CD1c-positive myeloid dendritic cell (primary cell): ENCODE measurements around the gene DOCK1.

ENCODE experiments used
- DNase-seq: peaks from one replicate; pipeline ENCODE4 v3.0.0-alpha.2; 2016; ENCODE audit errors: extremely low spot score

The DOCK1 gene

DNA sequence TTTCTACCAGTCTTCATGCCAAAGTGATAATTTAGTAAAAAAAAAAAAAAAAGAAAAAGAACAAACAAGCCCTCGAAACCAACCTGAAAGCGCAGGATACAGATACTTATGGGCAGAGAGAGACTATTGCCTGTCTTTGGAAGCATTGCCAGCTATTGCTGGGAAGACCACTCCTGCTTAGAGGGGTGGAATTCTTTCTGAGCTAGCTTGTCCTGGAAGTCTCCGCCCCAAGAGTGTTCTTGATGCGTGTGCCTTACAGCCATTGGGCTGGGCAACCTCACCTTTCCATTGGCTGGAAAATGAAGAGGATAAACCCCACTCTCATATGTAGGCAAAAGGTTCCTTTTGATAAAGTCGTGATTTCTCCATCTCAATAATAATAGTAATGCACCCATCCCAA lies 311.0 kb downstream of the DOCK1 start:
- DNase-seq, result no peak

DNA sequence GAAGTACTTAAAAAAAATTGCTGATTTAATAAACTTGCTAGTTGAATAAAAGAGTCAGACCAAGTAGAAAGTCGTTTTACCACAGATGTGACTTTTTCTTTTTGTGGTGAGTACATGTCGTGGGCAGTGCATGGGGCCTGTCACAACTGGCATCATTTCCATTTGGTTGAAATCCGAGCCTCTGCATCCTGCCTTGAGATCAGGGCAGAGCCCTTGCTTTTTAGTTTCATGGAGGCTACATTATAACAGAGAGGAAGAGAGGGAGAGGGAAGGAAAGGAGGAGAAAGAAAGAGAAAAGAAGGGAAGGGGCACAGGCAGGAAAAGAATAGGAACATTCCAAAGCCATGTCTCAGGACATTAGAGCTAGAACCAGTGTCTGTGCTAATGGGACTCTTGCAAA lies 311.6 kb downstream of the DOCK1 start:
- DNase-seq, result no peak

DNA sequence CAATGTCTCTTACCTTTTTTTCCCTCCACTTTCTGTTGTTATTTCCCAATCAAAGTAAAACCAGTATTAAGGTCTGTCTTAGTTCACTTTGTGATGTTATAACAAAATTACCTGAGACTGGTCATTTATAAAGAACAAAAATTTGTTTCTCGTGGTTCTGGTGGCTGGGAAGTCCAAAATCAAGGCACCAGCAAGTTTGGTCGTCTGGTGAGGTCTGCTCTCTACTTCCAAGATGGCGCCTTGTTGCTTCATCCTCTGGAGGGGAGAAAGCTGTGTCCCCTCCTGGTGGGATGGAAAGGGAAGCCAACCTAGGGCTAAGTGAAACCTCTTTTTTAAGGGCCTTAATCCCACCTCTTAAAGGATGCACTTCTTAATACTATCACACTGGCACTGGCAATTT lies 313.4 kb downstream of the DOCK1 start:
- no peak for DNase-seq

DNA sequence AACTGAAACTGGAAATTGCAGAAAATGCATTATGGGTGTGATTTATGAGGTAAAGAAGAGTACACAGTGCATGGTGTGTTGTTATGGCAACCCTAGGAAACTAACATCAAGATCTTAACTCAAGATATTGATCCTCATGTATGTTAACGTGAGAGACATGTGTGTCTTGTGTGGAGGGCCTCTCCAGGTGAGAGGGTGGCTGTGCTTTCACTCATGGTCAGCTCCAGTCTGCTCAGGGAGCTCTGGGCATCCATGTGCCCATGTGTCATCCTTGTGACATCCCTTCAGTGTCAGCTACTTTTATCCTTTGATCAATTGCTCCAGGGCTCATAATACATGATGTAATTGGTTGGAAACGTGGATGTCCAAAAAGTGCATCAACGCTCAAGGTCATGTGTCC lies 316.1 kb downstream of the DOCK1 start:
- no peak for DNase-seq

DNA sequence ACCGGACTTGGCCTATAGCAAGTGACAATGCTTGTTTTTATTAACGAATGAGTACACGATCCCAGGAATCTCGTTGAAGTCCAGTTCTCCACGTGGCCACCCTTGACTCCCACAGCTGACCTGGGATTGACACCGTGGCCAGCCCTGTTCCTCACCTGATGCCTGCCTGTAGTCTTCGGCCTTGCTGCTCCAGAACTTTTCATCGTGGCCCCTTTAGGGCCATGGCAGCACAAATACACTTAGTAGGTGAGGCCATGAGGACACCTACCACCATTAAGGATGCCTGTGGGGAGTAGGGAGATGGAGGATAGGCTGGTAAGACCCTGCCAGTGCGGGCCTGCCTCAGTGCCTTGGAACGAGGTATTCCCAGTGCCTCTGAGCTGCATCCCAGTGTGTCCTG lies 321.8 kb downstream of the DOCK1 start:
- no peak for DNase-seq

DNA sequence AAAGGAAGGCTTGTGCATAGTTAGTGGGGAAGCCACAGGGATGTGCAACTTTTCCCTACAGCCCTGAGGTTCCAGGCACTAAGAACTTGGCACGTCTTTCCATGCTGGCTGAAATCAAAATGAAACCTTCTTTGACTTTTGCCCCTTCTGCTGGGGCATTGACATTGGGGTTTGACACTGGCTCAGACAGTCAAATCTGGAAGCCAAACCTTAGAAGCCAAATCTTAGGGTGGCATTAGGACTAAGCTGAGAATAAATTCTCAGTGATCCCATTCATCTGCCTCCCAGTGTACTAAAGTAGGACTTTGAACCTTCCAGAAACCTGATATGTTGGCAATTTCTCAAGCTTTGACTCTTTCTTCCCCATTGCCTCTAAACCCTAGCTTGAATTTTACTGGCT lies 322.4 kb downstream of the DOCK1 start:
- DNase-seq, result no peak

DNA sequence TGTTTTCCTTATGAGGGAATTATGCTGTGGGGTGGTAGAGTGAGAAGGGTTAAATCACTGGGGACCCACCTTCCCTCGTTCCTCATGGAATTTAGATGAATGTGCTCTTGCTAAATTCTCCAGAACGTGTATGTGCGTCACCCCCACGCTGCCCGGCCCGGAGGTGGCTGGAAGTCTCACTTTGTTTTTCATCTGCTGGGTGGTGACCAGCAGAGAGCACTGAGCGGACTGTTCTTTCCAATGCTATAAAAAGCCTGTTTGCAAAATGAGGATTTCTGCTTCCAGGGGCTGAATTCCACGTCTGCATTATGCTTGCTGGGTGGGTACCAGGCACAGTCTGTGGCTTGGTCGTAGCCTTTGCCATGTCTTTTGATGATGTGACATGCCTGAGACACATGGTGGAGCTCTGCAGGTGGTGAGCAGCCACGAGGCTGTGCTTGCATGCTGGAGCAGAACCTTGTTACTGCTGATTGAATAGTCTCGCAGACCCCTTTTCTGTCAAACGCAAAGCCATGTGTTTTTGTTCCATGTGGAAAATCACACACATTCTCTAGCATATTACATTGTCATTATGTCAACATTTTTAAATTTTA lies 323.1 kb downstream of the DOCK1 start:
- no peak for DNase-seq

DNA sequence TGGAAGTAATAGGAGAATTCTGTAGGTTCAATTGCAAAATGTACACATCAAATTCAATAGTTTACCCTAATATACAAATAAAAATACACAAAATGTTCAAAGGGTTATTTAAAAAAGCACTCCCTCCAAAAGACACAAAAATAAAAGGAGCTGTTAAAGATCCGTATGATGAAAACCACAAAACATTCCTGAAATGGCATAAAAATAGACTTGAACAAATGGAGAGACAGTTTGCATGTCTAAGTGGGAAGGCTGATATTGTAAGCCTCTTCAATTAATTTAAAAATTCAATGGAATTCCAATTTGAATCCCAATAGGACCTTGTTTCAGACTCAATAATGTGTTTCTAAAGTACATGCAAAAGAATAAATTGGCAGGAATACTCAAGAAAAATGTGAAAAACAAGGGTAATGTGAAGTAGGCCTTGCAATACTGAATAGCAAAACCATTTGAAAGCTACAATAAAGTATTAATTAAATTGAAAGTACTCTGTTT lies 329.1 kb downstream of the DOCK1 start:
- no peak for DNase-seq

DNA sequence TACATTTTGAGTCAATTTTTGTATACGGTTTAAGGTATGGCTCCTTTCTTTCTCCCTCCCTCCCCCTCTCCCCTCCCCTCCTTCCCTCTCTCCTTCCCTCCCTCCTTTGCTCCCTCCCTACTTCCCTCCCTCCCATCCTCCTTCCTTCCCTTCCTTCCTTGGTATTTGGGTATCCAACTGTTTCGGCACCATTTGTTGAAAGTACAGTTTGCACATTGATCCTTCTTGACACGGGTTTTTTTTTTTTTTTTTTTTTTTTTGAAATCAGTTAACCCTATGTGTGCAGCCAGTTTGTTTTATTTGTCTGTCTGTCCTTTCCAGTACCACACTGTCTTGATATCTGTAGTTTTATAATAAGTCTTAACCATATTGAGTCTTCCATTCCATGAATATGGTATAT lies 331.0 kb downstream of the DOCK1 start:
- no peak for DNase-seq

DNA sequence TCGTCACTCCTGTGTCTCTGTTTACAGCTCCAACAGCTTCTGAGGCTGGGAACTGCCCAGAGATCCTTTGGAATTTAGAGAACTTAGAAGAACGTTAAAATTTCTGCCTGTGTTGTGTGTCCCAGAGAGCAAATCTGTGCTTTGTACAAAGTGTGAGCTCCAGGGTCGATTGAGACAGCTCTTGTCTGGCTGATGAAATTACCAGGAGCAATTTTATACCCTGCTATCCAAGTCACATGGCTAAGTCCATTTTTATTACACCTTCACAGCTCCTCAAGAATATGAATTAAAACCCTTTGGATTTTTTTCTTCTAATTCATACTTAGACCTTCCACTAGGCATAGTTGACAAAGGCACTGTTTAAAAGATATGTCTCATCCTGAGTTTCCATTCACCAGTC lies 337.7 kb downstream of the DOCK1 start:
- no peak for DNase-seq

DNA sequence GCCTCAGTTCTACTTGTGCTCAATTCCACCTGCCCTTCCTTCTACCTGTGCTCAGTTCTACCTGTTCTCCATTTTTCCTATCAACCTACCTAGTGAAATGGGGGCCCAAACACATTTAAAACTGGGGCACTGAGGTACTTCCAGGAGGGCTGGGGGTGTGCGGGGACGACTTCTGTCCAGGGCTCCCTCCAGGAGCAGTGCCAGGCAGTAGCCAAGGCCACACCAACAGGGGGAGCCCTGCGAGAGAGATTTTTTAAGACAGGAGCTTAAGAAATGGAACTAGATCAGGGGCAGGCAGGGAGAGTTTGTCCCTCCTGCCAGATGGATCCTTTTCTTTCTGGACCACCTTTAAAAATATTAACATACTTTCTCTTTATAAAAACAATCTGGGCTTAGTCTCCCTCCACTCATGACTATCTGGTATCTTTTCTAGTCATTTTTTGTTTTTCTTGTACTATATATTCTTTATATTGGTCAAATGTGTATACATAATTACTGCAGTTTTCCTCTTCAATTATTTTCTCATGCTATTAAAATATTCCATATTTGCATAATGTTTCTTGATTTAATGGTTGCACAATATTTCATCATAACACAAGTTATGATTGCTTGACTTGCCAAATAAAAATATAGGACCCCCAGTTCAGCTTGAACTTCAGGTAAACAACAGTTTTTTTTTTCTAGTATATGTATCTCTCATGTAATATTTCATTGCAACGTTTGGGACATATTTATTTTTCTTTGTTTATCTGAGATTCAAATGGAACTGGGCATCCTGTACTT lies 338.5 kb downstream of the DOCK1 start:
- DNase-seq, result no peak

DNA sequence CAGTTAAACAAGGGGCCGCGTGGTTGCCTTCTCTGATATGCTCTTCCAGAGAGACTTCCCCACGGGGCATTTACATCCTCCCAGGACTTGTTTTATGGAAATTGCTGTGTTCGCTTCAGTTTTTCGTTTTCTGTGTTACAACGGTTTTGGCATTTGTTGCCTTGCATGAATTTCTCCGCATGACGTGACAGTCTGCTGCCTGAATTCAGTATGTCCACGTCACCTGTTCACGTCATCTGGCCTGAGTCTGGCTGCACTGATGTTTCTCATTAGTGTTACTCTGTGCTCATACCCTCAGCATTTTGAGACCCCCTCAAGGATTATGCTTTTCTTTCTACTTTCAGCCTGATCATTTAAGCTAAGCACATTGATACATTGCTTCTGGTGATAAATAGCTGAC lies 340.2 kb downstream of the DOCK1 start:
- DNase-seq, result no peak

DNA sequence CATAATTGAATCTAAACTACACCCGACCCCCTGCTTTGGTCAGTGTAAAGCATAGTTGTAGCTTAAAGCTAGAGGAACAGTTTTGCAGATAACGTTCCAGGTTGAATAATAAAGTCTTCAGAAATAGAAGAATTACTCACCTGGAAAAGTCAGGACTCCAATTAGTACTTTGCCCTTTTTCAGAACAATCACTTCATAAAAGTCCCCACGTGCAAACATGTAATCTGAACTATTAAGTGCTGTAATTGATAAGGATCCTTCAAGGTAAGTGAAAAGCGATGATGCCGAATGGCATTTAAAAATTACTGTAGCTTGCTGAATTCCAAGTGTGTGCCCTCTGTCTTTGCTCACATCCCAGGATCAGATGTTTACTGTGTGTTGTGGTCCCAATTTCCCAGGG lies 344.8 kb downstream of the DOCK1 start:
- DNase-seq, result no peak

DNA sequence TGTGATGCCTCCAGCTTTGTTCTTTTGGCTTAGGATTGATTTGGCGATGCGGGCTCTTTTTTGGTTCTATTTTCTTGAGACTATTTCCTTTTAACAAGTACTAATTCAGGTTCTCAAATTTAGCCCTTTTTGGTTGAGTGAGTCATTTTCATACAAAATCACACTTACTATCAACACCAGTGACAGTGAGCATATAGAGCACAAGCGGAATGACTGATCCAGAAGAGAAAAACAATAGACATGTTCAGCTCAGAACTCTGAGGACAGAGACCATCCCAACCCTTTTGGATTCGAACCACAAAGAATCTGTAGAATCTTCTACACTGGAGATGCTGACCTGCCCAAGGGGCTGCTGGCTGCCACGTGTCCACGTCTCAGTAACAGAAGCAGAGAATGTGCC lies 347.6 kb downstream of the DOCK1 start:
- no peak for DNase-seq

DNA sequence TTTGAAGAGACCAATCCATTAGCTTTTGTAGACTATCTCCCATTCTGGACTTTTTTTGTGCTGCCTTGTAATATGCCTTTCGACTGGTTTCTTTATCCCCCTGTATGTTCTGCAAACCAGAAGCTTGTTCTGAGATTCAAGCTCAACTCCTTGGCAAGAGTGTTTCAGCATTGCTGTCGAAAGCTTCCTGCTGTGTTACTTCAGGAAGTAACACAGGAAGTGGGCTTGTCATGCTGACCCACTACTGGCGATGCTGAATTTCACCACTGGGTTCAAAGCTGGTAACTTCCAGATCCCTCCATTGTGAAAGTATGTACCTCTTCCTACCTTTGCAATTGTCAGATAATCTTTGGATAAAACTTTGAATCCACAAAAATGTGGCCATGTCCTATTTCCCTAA lies 349.0 kb downstream of the DOCK1 start:
- DNase-seq, result peak; percentile 6

DNA sequence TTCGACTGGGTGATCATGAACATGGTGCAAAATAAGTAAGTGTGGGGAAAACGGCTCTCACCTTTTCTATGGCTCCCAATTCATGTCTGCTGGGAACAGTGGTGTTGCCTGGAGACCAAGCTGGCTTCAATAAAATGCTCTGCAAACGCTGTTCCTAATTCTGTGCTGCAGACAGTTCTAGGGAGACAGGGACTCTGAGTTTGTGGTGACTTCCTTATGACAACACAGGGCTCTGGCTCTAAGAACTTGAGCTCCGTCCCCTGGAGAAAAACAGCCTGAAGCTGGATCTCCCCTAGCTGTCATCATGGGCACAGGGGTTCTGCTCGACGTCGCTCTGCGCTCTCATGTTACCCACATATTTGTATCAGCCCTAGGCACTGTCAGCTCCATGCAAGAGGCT lies 352.2 kb downstream of the DOCK1 start:
- DNase-seq, result no peak

DNA sequence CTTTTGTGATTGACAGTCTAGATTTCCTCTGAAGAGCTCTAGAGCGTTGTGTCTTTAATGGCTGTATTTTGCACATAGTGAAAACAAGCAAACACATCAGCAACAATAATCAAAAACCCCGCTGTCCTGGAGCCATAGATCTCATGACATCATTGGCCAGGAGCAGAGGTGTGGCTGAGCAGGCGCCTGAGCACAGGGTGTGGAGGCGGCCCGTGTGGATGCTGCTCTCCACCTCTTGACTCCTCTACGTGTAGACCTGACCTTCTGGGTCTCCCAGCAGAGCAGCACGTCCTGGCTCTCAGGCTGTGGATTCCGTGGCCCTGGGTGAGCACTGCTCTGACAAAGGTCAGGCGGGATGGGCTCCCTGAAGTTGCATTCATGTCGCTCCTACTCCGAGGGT lies 354.1 kb downstream of the DOCK1 start:
- DNase-seq, result no peak

DNA sequence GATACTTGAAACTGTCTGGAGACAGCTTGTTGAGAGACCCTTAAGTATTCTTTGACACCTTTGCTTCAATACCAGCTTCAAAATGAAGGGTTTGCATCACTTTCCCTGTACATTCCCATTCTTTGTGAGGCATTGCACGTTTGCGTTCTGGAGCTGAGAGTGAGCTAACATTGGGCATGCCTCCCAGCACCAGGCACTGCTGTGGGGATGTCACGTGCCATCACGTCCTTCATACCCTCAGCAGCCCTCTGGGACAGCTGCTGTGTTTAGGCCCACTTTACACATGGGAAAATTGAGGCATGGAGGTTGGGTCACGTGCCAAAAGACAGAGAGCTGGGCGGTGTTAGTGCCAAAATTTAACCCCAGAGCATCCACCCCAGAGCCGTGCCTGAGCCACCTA lies 357.4 kb downstream of the DOCK1 start:
- no peak for DNase-seq

DNA sequence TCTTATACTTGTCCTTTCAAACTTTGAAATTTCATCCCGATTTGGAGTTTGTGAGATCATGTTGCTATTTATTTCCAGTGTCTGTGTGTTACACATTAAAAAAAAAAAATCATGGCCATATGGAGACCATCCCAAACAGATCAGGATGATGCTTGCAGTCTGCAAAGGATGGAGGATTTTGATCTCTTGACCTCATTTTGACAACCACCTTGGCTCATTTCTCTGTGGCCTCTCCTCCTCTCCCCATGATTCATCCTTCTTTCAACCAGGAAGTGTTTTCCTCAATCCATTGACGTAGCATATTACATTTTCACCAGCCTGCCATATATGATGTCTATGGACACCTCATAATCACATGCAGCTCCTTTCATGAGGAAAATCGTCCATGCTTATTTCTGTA lies 360.1 kb downstream of the DOCK1 start:
- DNase-seq, result no peak

DNA sequence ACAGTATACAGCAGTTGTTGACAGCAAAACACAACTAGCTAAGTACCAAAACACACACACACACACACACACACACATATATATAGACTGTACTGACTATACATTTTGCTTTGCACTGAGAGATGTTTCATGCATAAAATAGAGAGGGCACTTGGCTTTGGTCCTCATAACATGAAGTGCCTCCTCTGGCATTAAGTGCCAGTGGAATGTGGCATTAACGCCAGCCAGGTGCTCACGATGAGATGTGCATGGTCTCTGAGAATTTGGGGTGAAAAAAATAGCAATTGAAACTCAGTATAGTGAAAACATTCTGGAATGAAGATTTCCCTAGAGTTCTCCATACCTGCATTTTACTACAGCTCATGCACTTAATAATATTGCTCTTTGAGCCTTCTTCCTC lies 361.2 kb downstream of the DOCK1 start:
- DNase-seq, result no peak

DNA sequence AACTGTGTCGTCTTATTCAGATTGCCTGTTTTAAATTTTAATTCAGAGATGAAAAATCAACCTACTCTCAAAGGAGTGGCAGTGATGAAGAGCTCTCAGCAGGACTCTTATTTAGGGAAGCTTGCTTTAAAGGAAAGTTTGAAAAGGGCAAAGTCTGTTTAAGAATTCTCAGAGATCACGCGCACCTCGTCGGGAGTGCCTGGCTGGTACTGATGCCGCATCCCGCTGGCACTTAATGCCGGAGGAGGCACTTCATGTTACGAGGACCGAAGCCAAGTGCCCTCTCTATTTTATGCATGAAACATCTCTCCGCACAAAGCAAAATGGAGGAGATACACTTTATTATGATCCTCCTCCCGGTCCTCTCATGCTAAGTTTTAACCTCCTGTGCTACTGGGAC lies 362.2 kb downstream of the DOCK1 start:
- no peak for DNase-seq

DNA sequence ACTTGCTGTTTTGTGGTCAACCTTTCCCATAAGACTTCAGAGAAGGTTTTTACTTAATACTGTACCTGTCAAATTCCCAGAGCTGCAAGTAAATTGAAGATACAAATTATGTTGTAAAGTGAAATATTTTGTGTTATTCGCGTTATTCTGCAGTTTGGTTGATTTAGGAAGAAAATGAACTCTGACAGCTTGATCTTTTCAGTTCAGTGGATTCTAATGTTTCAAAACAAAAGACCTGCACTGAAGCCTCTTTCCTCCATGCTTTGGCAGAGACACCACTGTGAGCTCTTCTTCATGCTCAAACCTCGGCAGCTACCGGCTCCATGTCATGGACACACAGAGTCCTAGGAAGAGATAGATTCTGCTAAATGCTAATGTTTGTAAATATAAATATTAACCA lies 366.8 kb downstream of the DOCK1 start:
- DNase-seq, result no peak

DNA sequence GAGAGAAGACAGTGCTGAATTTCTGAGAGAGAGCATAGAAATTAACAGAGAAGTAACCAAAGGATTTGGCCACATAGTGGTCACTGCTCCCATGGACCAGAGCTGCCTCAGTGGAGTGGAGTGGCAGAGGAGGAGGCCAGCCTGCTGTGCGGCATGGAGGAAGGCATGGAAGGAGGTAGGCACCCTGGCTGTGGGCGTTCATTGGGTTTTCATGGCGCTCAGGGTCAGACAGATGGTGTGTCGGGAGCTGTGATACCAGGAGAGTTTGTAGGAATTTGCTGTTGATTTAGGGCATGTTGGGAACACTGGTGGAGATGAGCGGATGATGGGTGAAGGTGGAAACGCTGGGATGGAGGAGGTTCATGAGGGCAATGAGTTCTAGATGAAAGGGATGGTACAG lies 370.0 kb downstream of the DOCK1 start:
- DNase-seq, result no peak
